Activated naive CD4-positive, alpha-beta T cell treated with Interleukin-2 at 50 U/mL for 16 hours (primary cell): Measurements from ENCODE around the gene ZNF799.
"Not testable (repeated sequence)": the region's sequence is repeated elsewhere in the genome, so short reads cannot be mapped to it uniquely, and the experiment has no call there.

Source experiments
- DNase-seq: peaks from one replicate; pipeline ENCODE4 v3.0.0-alpha.2; 2020

The ZNF799 gene

GRCh38 chr19:12400633-12401502 lies at the start of gene ZNF799:
TSS of gene ZNF799 (minus strand) at chr19:12401271. CDS start at chr19:12401070, 201 bp downstream.
- DNase-seq: peak; percentile 84

GRCh38 chr19:12450844-12451243 lies 49.8 kb upstream of the ZNF799 start:
- DNase-seq: no peak

- no peak for DNase-seq
Observed at GRCh38 chr19:12448808-12449207, 47.7 kb upstream of the ZNF799 start.

- peak; percentile 100 for DNase-seq
Observed at GRCh38 chr19:12440541-12441316, 39.7 kb upstream of the ZNF799 start, which contains the start of gene ZNF443. TSS of gene ZNF443 (minus strand) at chr19:12441021. CDS start at chr19:12440914, 107 bp downstream.

GRCh38 chr19:12439686-12440540 lies 38.8 kb upstream of the ZNF799 start:
- DNase-seq: peak; percentile 68

- not testable (repeated sequence) for DNase-seq
Observed at GRCh38 chr19:12430726-12431299, 29.7 kb upstream of the ZNF799 start.

- no peak for DNase-seq
Observed at GRCh38 chr19:12425888-12426274, 24.8 kb upstream of the ZNF799 start.

GRCh38 chr19:12425236-12425887 lies 24.3 kb upstream of the ZNF799 start:
- no peak for DNase-seq

GRCh38 chr19:12417273-12417672 lies 16.2 kb upstream of the ZNF799 start:
- not testable (repeated sequence) for DNase-seq

GRCh38 chr19:12411893-12412292 lies 10.8 kb upstream of the ZNF799 start:
- no peak for DNase-seq

GRCh38 chr19:12399901-12400632 lies 1.0 kb downstream of the ZNF799 start:
- peak; percentile 40 for DNase-seq

GRCh38 chr19:12391148-12391547 lies 9.9 kb downstream of the ZNF799 start:
- DNase-seq: not testable (repeated sequence)

GRCh38 chr19:12386365-12386764 lies 14.7 kb downstream of the ZNF799 start:
- DNase-seq: not testable (repeated sequence)

- DNase-seq: no peak
Observed at GRCh38 chr19:12380444-12380737, 20.7 kb downstream of the ZNF799 start.

- DNase-seq: no peak
Observed at GRCh38 chr19:12379732-12380443, 21.2 kb downstream of the ZNF799 start.

- DNase-seq: no peak
Observed at GRCh38 chr19:12374026-12374425, 27.0 kb downstream of the ZNF799 start.

- DNase-seq: peak; percentile 82
Observed at GRCh38 chr19:12365236-12366162, 35.6 kb downstream of the ZNF799 start, which contains the start of gene ZNF442. TSS of gene ZNF442 (minus strand) at chr19:12365683. CDS start at chr19:12363631, 2,052 bp downstream.

GRCh38 chr19:12364391-12365235 lies 36.5 kb downstream of the ZNF799 start:
- peak; percentile 1 for DNase-seq
